Transverse colon (tissue), 4 donors: Measurements from ENCODE around the gene DCAF12. TPM values are rescaled to one million over a fixed set of nuclear protein-coding genes. Genes with fewer than 3 reads are reported as not detected.

Experiments used
- DNase-seq: peaks from one replicate; pipeline ENCODE4 v3.0.0-alpha.2; 2019
- H3K27ac ChIP-seq, 4 donors: fragments of 200-600 bp; sonication (generic); 2 replicates each; pipeline ENCODE4 v1.5.1; 2016 to 2018; ENCODE audit warnings: inconsistent platforms in 4 of 4
- H3K27me3 ChIP-seq: fragments of 200-600 bp; sonication (generic); 2 replicates; pipeline ENCODE4 v1.5.1; 2017; ENCODE audit warnings: inconsistent platforms
- H3K36me3 ChIP-seq, 4 donors: fragments of 200-600 bp; sonication (generic); 2 replicates each; pipeline ENCODE4 v1.5.1; 2017 to 2019; ENCODE audit warnings: inconsistent platforms in 4 of 4
- H3K4me1 ChIP-seq, 4 donors: fragments of 200-600 bp; sonication (generic); 2 replicates each; pipeline ENCODE4 v1.5.1; 2017 to 2020; ENCODE audit warnings: inconsistent platforms in 4 of 4
- H3K4me3 ChIP-seq, 4 donors: fragments of 200-600 bp; sonication (generic); 1 replicate in 1 of 4; 2 replicates in 3 of 4; pipeline versions ENCODE4 v1.5.1 to v1.6.1; 2017 to 2019; ENCODE audit warnings: inconsistent platforms in 4 of 4
- H3K9me3 ChIP-seq, 2 donors: fragments of 200-600 bp; sonication (generic); 2 replicates each; pipeline ENCODE4 v1.5.1; 2017 to 2019; ENCODE audit warnings: inconsistent platforms in 2 of 2
- CTCF ChIP-seq, 5 experiments: fragments of 200-600 bp in 3 of 5; fragments of 450-650 bp in 2 of 5; sonication (generic) in 3 of 5; IDR thresholded peaks; 1 replicate in 2 of 5; 2 replicates in 3 of 5; pipeline ENCODE4 v1.5.1; 2016 to 2017; ENCODE audit warnings: antibody characterized with exemption in 5 of 5, inconsistent platforms in 3 of 5, mild to moderate bottlenecking in 2 of 5, moderate library complexity in 1 of 5
- EP300 ChIP-seq: sonication (generic); formaldehyde crosslinking; IDR thresholded peaks from one replicate; pipeline ENCODE4 v1.6.1; 2017; ENCODE audit warnings: antibody characterized with exemption, low read depth
- POLR2A ChIP-seq: fragments of 450-650 bp; IDR thresholded peaks from one replicate; pipeline ENCODE4 v1.6.1; 2016; ENCODE audit warnings: antibody characterized with exemption, mild to moderate bottlenecking, moderate library complexity
- POLR2AphosphoS5 ChIP-seq, 3 donors: sonication (generic); formaldehyde crosslinking; IDR thresholded peaks; one replicate each; pipeline ENCODE4 v1.6.1; 2016; ENCODE audit warnings: antibody characterized with exemption in 3 of 3
- WGBS, 2 donors: methylation state at CpG; one replicate each; pipeline ENCODE4 v1.1.5; 2018; ENCODE audit warnings: low coverage in 1 of 2; 5-methylcytosine and 5-hydroxymethylcytosine counted together
- in situ Hi-C, 4 donors: fragments of 200-750 bp; cut with MboI; loops; one replicate each; pipeline versions ENCODE4 v1.15.0 to v1.15.1; 2017; ENCODE audit warnings: low sequenced_read_pairs in 3 of 4, low pct_ligation_motif_present in 1 of 4, low pct_unique_long_range_greater_than_20kb in 1 of 4
- intact Hi-C: fragments of 100-400 bp; cut with DNase I; formaldehyde crosslinking; loops from one replicate; pipeline ENCODE4 v1.15.1; 2023; ENCODE audit warnings: low total_unique reads
- total RNA-seq, 4 donors: library from RNA; depleted of rRNA; stranded (reverse); fragments of >200 nt; gene quantifications; one replicate each; pipeline ENCODE4 v1.1.0, GENCODE V29; 2016

DCAF12 gene
- total RNA-seq, 4 donors from 2014 or later = 22.1 to 29.7 (median 26.3) TPM

- DNase-seq = no peak
- no peak overlapping the region for H3K4me3 ChIP-seq
- no peaks in the 10 kb centered on the region for H3K9me3 ChIP-seq
- H3K36me3 ChIP-seq = no peaks in the 10 kb centered on the region
- no peaks in the 10 kb centered on the region for H3K4me1 ChIP-seq
- in situ Hi-C loops (no loop called here), intact Hi-C loops (no loop called here)
- H3K27me3 ChIP-seq = no peaks in the 10 kb centered on the region
- TF ChIP-seq EP300 (no peak), CTCF (IDR thresholded peaks at IDR 0.05) (no peak), POLR2A (no peak), POLR2AphosphoS5 (IDR thresholded peaks at IDR 0.05) (no peak)
- 83 to 94% methylated on average over 2 of the region's 2 CpGs for WGBS, 2 donors
- no peak overlapping the region for H3K27ac ChIP-seq
Measured at GRCh38 chr9:34157898-34158297, 31.4 kb upstream of the DCAF12 start.

GRCh38 chr9:34157318-34157717 is 30.8 kb upstream of the DCAF12 start:
- intact Hi-C loops (no loop called here), in situ Hi-C loops (no loop called here)
- Histone ChIP-seq H3K36me3 (no peaks in the 10 kb centered on the region), H3K9me3 (no peaks in the 10 kb centered on the region), H3K27me3 (no peaks in the 10 kb centered on the region), H3K27ac (no peak overlapping the region), H3K4me3 (no peak overlapping the region), H3K4me1 (no peaks in the 10 kb centered on the region)
- TF ChIP-seq EP300 = no peak
- TF ChIP-seq CTCF (IDR thresholded peaks at IDR 0.05) = no peak
- TF ChIP-seq POLR2A = no peak
- TF ChIP-seq POLR2AphosphoS5 (IDR thresholded peaks at IDR 0.05) = no peak
- DNase-seq = no peak

- TF ChIP-seq EP300 = no peak
- no peak for TF ChIP-seq CTCF (IDR thresholded peaks at IDR 0.05)
- no peak for TF ChIP-seq POLR2AphosphoS5 (IDR thresholded peaks at IDR 0.05)
- no peak for TF ChIP-seq POLR2A
- Histone ChIP-seq H3K4me1 (no peaks in the 10 kb centered on the region), H3K27me3 (no peaks in the 10 kb centered on the region), H3K4me3 (no peak overlapping the region), H3K9me3 (no peaks in the 10 kb centered on the region), H3K36me3 (no peaks in the 10 kb centered on the region), H3K27ac (no peak overlapping the region)
- WGBS, 2 donors = 82% methylated on average over 1 of the region's 1 CpG; no CpG with 5 or more reads in 1 of the 2 donors
- intact Hi-C loops = no loop called here
- no peak for DNase-seq
- in situ Hi-C loops = no loop called here
Measured at GRCh38 chr9:34154057-34154456, 27.6 kb upstream of the DCAF12 start.

GRCh38 chr9:34151398-34151797 is 24.9 kb upstream of the DCAF12 start:
- H3K9me3 ChIP-seq = no peaks in the 10 kb centered on the region
- no peaks in the 10 kb centered on the region for H3K36me3 ChIP-seq
- in situ Hi-C loops = no loop called here
- no peak overlapping the region for H3K4me3 ChIP-seq
- H3K27ac ChIP-seq = no peak overlapping the region
- no peaks in the 10 kb centered on the region for H3K4me1 ChIP-seq
- TF ChIP-seq CTCF (IDR thresholded peaks at IDR 0.05) = no peak
- TF ChIP-seq EP300 = no peak
- TF ChIP-seq POLR2A = no peak
- no peak for TF ChIP-seq POLR2AphosphoS5 (IDR thresholded peaks at IDR 0.05)
- intact Hi-C loops = no loop called here
- no peak for DNase-seq
- no peaks in the 10 kb centered on the region for H3K27me3 ChIP-seq
- WGBS, 2 donors = 93 to 100% methylated on average over 2 to 4 of the region's 4 CpGs
